CD4-positive, alpha-beta T cell treated with Interleukin-4 for 1 hour (primary cell): ENCODE measurements around the gene DOHH.
"Not testable (repeated sequence)": the region's sequence is repeated elsewhere in the genome, so short reads cannot be mapped to it uniquely, and the experiment has no call there.

ENCODE experiments used
- DNase-seq, 2 donors: peaks; one replicate each; pipeline ENCODE4 v3.0.0-alpha.2; 2020 to 2022

Gene DOHH

GRCh38 chr19:3534375-3535234, 34.1 kb upstream of the DOHH start:
- DNase-seq: no peak

GRCh38 chr19:3533563-3534216, 33.2 kb upstream of the DOHH start:
- no peak for DNase-seq

- DNase-seq: no peak
Measured at GRCh38 chr19:3533033-3533432, 32.6 kb upstream of the DOHH start.

DNA sequence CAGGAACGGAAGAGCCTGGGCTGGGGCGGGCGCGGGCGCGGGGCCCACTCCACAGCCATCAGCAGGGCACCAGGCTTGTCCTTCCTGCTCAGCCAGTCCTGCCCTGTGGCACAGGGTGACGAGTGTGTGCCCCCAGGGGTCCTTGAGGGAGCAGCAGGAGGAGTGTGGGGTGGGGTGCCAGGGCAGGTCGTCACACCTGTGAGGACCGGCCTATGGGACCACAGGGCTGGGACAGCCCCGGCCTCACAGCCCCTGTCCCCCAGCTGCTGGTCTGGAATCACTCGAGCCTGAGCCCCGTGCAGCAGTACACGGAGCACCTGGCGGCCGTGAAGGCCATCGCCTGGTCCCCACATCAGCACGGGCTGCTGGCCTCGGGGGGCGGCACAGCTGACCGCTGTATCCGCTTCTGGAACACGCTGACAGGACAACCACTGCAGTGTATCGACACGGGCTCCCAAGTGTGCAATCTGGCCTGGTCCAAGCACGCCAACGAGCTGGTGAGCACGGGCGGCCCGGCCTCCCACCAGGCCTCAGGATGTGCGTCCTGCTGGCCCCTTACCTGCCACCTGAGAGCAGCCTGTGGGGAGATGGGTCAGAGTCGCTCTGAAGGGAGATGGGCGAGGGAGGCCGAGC, 31.8 kb upstream of the DOHH start:
- no peak for DNase-seq

DNA sequence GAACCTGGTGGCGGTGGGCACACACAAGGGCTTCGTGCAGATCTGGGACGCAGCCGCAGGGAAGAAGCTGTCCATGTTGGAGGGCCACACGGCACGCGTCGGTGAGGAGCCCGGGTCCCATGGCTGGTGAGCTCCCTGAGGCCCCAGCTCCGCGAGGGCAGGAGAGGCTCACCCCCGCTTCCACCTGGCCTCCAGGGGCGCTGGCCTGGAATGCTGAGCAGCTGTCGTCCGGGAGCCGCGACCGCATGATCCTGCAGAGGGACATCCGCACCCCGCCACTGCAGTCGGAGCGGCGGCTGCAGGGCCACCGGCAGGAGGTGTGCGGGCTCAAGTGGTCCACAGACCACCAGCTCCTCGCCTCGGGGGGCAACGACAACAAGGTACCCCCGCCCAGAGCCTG, 31.2 kb upstream of the DOHH start:
- DNase-seq: no peak

- no peak for DNase-seq
Measured at GRCh38 chr19:3530389-3530788, 29.9 kb upstream of the DOHH start.

GRCh38 chr19:3529299-3529698, 28.8 kb upstream of the DOHH start:
- DNase-seq: not testable (repeated sequence)

GRCh38 chr19:3528539-3529211, 28.2 kb upstream of the DOHH start:
- no peak for DNase-seq

DNA sequence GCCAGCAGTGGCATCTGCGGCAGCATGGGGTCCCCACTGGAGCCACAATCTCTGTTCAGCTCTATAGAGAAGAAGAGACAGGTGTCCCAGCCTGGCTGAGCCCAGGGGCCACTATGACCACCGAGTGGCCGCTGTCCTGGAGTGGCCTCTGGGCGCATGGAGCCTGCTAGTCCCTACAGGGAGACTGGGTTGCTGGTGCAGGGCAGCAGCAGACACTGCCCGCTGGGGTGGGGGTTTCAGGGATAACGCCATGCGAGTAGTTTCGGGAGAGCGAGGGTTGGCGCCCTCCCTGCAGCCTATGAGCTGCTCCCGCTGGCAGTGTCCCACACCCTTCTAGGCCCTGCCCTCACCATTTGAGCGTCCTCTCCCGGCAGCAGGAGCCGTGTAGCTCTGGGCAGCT, 27.6 kb upstream of the DOHH start:
- no peak for DNase-seq

DNA sequence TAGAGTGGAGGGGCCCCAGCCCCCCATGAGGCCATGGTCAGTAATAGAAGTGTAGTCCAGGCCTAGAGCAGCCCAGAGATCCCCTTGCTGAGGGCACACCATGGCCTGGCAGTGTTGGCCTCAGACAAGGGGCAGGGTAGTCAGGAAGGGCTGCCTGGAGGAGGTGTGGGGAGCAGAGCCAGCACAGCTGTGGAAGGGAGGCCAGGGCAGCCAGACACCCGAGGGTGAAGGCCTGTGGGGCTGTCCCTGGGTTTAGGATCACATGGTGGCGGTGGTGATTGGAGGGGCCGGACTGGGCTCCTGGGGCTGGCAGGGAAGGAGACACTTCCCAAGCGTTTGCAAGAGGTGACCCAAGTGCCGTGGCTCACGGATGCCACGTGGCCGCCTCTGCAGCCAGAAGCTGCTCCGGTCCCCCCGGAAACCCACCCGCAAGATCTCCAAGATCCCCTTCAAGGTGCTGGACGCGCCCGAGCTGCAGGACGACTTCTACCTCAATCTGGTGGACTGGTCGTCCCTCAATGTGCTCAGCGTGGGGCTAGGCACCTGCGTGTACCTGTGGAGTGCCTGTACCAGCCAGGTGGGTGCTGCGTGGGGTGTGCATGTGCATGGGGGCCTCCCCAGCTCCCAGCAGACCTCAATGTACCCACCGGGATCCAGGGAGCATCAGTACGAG, 26.9 kb upstream of the DOHH start:
- DNase-seq: no peak

GRCh38 chr19:3526507-3527237, 26.2 kb upstream of the DOHH start:
- no peak for DNase-seq

GRCh38 chr19:3524904-3525451, 24.5 kb upstream of the DOHH start:
- no peak for DNase-seq

GRCh38 chr19:3524078-3524842, 23.8 kb upstream of the DOHH start:
- DNase-seq: no peak

DNA sequence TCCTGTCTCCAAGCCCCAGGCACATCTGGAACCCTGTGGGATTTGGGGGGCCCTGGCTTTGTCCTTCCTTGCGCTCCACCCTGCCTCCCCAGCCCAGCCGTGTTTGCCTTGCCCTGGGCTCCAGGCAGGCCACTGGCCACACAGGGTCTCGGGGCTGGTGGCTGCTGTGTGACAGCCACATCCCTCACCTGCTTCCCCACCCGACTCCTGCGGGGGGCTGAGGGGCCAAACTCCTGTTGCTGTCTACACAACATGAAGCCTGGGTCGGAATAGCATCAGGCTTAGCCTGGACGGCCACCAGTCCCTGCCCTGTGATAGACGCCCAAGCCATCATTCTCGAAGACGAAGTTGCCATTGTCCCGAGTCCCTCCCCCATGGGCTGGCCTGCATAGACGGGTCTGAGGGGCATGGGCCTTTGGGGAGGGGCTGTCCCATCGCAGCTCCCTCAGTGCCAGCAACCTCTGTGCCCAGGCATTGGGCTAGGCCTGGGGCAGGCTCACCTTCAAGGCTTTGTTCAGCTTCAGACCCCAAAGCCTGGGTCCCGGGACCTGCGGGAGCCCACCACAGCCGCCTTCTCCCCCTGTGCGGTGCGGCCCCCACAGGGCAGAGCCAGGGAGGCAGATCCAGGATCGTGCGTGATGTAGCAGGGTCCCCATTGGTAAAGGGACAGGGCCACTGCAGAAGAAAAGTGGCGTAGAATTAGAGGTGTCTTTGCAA, 23.0 kb upstream of the DOHH start:
- DNase-seq: no peak

DNA sequence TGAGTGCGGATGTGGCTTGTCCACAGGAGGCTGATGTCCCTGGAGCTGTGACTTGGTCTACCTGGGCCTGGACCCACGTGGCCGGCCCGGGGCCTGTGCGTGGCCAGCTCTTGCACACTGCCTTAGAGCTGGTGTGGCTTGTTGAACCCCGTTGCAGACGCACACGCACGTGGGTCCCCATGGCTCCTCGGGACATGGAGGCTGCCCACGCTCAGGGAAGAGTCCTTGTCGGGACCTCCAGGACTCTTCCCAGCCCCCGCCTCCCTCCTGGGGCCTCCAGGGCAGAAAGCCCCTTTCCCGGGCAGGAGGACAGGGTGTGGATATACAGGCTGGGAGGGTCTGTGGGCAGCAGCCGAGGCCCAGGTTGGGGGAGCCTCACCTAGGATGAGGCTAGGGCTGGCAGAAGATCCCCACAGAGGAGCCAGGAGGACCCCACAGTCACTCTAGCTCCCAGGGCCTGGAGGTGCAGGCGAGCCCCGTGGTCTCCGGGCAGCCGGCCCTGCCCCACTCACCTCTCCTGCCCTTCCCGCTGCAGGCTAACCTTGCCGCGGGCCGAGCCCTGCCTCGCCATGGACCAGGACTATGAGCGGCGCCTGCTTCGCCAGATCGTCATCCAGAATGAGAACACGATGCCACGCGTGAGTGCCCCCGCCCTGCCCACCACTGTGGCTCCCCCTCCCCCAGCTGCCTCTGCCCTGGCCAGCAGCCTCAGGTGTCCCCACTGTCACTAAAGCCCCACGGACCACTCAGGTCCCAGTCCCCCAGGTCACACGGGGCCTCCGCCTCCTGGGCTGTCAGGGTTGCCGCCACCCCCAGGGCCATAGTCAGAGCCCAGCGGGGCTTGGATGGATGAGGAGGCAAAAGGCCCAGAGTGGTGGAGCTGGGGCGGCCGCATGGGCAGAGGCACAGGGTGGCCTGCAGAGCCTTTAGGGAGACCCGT, 22.2 kb upstream of the DOHH start:
- no peak for DNase-seq

DNA sequence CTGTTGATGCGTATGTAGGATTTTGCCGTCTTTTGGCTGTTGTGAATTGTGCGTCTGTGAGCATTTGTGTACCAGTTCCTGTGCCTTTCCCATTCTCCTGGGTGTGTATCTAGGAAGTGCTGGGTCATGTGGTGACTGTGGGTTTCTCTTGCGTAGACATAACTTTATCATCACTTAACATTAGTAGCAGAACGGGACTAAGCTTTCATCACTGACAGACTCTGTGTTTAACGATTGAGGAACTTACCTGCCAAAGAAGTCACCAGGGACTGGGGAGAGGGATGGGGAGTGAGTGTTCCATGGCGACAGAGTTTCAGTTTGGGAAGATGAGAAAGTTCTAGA, 20.6 kb upstream of the DOHH start:
- no peak for DNase-seq

DNA sequence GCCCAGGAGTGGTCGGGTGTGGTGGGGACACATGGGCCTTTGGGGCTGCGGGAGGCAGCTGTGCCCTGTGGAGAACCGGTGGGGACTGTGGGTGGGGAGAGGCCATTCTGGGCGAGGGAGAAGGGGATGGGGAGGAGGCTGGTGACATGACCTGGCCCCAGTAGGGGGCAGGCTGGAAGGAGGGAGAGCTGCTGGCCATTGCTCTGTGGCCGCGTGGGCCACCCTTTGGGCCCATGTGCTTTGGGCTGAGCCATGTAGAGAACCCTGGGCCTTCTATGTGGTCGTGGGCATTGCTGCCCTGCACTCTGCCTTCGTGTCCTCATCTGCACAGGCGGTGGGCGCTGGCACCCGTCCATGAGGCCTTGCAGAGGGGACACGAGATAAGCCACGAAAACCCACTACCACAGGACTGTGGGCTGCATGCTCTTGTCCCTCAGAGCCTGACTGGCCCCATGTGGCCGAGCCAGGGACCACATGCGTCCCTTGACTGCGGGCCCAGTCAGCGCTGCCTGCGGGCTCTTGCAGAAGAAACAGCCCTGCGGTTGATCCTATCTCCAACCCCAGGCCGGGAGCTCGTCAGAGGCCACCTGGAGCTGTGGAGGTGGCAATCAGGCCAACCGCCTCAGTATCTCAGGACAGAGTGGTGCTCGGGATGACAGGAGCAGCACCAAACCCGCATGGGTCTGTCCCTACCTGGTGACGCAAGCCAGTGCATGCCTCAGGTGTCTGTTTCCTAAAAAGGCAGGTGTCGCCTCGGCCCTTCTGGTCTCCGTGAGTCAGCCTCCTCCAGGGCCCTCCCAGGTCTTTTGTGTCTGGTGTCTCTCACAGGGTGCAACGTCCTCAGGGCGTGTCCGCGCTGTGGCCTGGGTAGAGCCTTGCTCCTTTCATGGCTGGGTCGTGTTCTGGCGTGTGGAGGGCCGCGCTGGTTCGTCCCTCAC, 20.0 kb upstream of the DOHH start:
- no peak for DNase-seq

DNA sequence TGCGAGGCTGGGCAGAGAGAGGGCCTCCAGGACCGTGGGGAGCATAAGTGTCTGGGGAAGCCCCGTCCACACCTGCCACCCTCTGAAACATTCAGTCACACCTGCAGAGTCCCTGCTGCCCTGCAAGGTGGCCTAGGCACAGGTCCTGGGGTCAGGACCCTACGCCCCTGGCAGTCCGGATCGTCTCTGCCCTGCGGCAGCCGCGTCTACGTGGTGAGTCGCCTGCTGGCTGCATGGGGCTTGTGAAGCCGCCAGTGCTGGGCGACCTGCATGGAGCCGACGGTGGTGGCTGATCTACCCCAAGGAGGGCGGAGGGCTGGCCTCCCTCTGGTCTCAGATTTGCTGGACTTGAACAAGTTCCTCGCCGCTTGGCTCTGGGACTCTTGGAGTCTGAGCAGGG, 18.7 kb upstream of the DOHH start:
- no peak for DNase-seq
